ENCODE measurements around the gene DIAPH3. TPM values are rescaled to one million over a fixed set of nuclear protein-coding genes. Genes with fewer than 3 reads are reported as not detected.

Gene DIAPH3
- polyA plus RNA-seq, 1 donor from 2014 or later, result 0.37 TPM

GRCh38 chr13:59843040-59843439 lies 320.7 kb downstream of the DIAPH3 start:
- no peak overlapping the region for H3K27ac ChIP-seq (ENCODE audit: low read length)
- no peaks in the 10 kb centered on the region for H3K9me3 ChIP-seq (ENCODE audit: low read length)
- no peak overlapping the region for H3K4me3 ChIP-seq (ENCODE audit: low read length)
- H2AFZ ChIP-seq (ENCODE audit: low read depth, low read length), result no peak overlapping the region
- no peak overlapping the region for H3K9ac ChIP-seq (ENCODE audit: low read length)
- TF ChIP-seq TAF1 (IDR thresholded peaks at IDR 0.05; ENCODE audit: low read depth), result no peak
- TF ChIP-seq POLR2AphosphoS5 (IDR thresholded peaks at IDR 0.05), result no peak
- no peak for TF ChIP-seq MXI1 (conservative IDR thresholded peaks at IDR 0.05; ENCODE audit: poor library complexity, severe bottlenecking)
- no peak for TF ChIP-seq EZH2 (IDR thresholded peaks at IDR 0.05; ENCODE audit: borderline replicate concordance, insufficient read depth, low read length, poor library complexity, severe bottlenecking)
- TF ChIP-seq, protein P1, sequence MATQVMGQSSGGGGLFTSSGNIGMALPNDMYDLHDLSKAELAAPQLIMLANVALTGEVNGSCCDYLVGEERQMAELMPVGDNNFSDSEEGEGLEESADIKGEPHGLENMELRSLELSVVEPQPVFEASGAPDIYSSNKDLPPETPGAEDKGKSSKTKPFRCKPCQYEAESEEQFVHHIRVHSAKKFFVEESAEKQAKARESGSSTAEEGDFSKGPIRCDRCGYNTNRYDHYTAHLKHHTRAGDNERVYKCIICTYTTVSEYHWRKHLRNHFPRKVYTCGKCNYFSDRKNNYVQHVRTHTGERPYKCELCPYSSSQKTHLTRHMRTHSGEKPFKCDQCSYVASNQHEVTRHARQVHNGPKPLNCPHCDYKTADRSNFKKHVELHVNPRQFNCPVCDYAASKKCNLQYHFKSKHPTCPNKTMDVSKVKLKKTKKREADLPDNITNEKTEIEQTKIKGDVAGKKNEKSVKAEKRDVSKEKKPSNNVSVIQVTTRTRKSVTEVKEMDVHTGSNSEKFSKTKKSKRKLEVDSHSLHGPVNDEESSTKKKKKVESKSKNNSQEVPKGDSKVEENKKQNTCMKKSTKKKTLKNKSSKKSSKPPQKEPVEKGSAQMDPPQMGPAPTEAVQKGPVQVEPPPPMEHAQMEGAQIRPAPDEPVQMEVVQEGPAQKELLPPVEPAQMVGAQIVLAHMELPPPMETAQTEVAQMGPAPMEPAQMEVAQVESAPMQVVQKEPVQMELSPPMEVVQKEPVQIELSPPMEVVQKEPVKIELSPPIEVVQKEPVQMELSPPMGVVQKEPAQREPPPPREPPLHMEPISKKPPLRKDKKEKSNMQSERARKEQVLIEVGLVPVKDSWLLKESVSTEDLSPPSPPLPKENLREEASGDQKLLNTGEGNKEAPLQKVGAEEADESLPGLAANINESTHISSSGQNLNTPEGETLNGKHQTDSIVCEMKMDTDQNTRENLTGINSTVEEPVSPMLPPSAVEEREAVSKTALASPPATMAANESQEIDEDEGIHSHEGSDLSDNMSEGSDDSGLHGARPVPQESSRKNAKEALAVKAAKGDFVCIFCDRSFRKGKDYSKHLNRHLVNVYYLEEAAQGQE (IDR thresholded peaks at IDR 0.05; ENCODE audit: borderline replicate concordance), result no peak
- no peak for TF ChIP-seq CTCF (IDR thresholded peaks at IDR 0.05; ENCODE audit: poor library complexity, severe bottlenecking)
- no peak for TF ChIP-seq RAD21 (conservative IDR thresholded peaks at IDR 0.05)
- no peak for TF ChIP-seq SMC3 (conservative IDR thresholded peaks at IDR 0.05; ENCODE audit: poor library complexity)
- no peak for TF ChIP-seq EP300 (conservative IDR thresholded peaks at IDR 0.05; ENCODE audit: poor library complexity, severe bottlenecking)
- H3K79me2 ChIP-seq (replicated peaks; ENCODE audit: insufficient read depth, low read length), result no peaks in the 10 kb centered on the region
- no peaks in the 10 kb centered on the region for H4K20me1 ChIP-seq (ENCODE audit: insufficient read depth)
- no peak overlapping the region for H3K4me2 ChIP-seq (ENCODE audit: low read length)
- no peaks in the 10 kb centered on the region for H3K36me3 ChIP-seq (ENCODE audit: insufficient read depth, low read length)
- H3F3A ChIP-seq (ENCODE audit: insufficient read depth, low read length, poor library complexity, severe bottlenecking), result no peaks in the 10 kb centered on the region
- H3K9me2 ChIP-seq (ENCODE audit: insufficient read depth, low read length), result no peaks in the 10 kb centered on the region
- no peaks in the 10 kb centered on the region for H3K27me3 ChIP-seq (ENCODE audit: insufficient read depth, low read depth, low read length)

DNA sequence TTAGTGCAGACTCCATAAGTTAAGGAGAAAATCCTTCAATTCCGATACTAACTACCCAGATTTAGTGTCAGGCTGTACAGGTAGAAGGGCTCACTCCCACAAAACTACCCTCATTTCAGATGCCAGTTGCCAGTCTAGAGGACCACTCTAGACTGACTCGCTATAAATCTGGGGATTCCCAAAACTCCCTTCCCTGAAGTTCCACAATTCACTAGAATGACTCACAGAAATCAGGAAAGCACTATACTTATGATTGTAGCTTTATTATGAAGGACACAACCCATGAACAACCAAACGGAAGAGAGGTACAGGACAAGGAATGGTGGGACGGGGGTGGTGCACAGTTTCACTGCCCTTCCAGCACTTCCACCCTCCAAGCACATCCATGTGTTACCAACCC lies 321.2 kb downstream of the DIAPH3 start:
- Histone ChIP-seq H2AFZ (ENCODE audit: low read depth, low read length) (no peak overlapping the region), H3K9me2 (ENCODE audit: insufficient read depth, low read length) (no peaks in the 10 kb centered on the region), H3K9me3 (ENCODE audit: low read length) (no peaks in the 10 kb centered on the region), H3F3A (ENCODE audit: insufficient read depth, low read length, poor library complexity, severe bottlenecking) (no peaks in the 10 kb centered on the region), H3K9ac (ENCODE audit: low read length) (no peak overlapping the region), H3K4me3 (ENCODE audit: low read length) (no peak overlapping the region), H3K27me3 (ENCODE audit: insufficient read depth, low read depth, low read length) (no peaks in the 10 kb centered on the region), H3K36me3 (ENCODE audit: insufficient read depth, low read length) (no peaks in the 10 kb centered on the region), H3K79me2 (replicated peaks; ENCODE audit: insufficient read depth, low read length) (no peaks in the 10 kb centered on the region), H4K20me1 (ENCODE audit: insufficient read depth) (no peaks in the 10 kb centered on the region), H3K27ac (ENCODE audit: low read length) (no peak overlapping the region), H3K4me2 (ENCODE audit: low read length) (no peak overlapping the region)
- TF ChIP-seq RAD21 (conservative IDR thresholded peaks at IDR 0.05) (no peak), EZH2 (IDR thresholded peaks at IDR 0.05; ENCODE audit: borderline replicate concordance, insufficient read depth, low read length, poor library complexity, severe bottlenecking) (no peak), SMC3 (conservative IDR thresholded peaks at IDR 0.05; ENCODE audit: poor library complexity) (no peak), TAF1 (IDR thresholded peaks at IDR 0.05; ENCODE audit: low read depth) (no peak), CTCF (IDR thresholded peaks at IDR 0.05; ENCODE audit: poor library complexity, severe bottlenecking) (no peak), EP300 (conservative IDR thresholded peaks at IDR 0.05; ENCODE audit: poor library complexity, severe bottlenecking) (no peak)
- TF ChIP-seq, protein P1 (IDR thresholded peaks at IDR 0.05; ENCODE audit: borderline replicate concordance), result no peak
